Measurements from ENCODE around the gene PSMB2. TPM values are rescaled to one million over a fixed set of nuclear protein-coding genes. Genes with fewer than 3 reads are reported as not detected.
"Not testable (repeated sequence)": the region's sequence is repeated elsewhere in the genome, so short reads cannot be mapped to it uniquely, and the experiment has no call there.

The PSMB2 gene
- total RNA-seq, 1 donor from 2014 or later: 85.6 TPM

DNA sequence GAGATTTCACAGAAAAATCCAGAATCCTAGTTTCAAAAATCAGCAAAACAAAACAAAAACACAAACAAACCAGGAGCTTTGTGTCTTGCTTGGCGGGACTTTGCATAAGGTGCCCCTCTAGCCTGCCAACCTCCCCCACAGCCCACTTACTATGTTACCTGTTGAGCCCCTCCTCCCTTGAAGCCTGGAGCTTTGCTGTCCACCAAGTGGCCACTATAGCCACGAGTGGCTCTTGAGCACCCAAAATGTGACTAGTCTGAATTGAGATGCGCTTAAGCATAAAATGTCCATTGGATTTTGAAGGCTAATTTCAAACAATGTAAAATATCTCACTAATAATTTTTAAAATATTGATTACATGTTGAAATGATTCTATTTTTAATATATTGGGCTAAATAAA, 56.0 kb downstream of the PSMB2 start:
- TF ChIP-seq, protein P1, sequence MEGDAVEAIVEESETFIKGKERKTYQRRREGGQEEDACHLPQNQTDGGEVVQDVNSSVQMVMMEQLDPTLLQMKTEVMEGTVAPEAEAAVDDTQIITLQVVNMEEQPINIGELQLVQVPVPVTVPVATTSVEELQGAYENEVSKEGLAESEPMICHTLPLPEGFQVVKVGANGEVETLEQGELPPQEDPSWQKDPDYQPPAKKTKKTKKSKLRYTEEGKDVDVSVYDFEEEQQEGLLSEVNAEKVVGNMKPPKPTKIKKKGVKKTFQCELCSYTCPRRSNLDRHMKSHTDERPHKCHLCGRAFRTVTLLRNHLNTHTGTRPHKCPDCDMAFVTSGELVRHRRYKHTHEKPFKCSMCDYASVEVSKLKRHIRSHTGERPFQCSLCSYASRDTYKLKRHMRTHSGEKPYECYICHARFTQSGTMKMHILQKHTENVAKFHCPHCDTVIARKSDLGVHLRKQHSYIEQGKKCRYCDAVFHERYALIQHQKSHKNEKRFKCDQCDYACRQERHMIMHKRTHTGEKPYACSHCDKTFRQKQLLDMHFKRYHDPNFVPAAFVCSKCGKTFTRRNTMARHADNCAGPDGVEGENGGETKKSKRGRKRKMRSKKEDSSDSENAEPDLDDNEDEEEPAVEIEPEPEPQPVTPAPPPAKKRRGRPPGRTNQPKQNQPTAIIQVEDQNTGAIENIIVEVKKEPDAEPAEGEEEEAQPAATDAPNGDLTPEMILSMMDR (conservative IDR thresholded peaks at IDR 0.05; ENCODE audit: low read depth, low read length): no peak
- no peak overlapping the region for H3K4me3 ChIP-seq (ENCODE audit: low read depth, low read length)
- no peak for DNase-seq (ENCODE audit: low read depth)

DNA sequence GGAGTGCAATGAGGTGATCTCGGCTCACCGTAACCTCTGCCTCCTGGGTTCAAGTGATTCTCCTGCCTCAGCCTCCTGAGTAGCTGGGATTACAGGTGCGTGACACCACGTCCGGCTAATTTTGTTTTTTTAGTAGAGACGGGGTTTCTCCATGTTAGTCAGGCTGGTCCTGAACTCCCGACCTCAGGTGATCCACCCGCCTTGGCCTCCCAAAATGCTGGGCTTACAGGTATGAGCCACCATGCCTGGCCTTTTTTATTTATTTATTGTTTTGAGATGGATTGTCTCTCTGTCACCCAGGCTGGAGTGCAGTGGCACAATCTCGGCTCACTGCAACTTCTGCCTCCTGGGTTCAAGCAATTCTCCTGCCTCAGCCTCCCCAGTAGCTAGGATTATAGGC, 59.7 kb downstream of the PSMB2 start:
- not testable (repeated sequence) for DNase-seq (ENCODE audit: low read depth); H3K4me3 ChIP-seq (ENCODE audit: low read depth, low read length)

DNA sequence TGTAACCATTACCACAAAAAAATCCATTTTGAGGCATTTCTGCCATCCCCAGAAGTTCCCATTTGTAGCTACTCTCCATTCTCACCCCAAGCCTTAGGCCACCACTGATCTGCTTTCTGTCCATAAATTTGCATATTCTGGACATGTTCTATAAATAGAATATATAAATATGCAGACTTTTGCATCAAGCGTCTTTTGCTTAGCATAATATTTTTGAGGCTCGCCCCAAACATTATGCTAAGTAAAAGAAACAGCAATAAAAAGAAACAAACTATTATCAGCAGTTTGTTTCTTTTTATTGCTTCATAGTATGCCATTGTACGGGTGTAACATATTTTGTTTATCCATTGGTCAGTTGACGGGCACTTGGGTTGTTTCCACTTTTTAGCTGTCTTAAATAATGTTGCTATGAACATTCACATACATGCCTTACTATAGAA, 60.4 kb downstream of the PSMB2 start:
- TF ChIP-seq, protein P1 (conservative IDR thresholded peaks at IDR 0.05; ENCODE audit: low read depth, low read length): no peak
- DNase-seq (ENCODE audit: low read depth): no peak
- H3K4me3 ChIP-seq (ENCODE audit: low read depth, low read length): no peak overlapping the region

DNA sequence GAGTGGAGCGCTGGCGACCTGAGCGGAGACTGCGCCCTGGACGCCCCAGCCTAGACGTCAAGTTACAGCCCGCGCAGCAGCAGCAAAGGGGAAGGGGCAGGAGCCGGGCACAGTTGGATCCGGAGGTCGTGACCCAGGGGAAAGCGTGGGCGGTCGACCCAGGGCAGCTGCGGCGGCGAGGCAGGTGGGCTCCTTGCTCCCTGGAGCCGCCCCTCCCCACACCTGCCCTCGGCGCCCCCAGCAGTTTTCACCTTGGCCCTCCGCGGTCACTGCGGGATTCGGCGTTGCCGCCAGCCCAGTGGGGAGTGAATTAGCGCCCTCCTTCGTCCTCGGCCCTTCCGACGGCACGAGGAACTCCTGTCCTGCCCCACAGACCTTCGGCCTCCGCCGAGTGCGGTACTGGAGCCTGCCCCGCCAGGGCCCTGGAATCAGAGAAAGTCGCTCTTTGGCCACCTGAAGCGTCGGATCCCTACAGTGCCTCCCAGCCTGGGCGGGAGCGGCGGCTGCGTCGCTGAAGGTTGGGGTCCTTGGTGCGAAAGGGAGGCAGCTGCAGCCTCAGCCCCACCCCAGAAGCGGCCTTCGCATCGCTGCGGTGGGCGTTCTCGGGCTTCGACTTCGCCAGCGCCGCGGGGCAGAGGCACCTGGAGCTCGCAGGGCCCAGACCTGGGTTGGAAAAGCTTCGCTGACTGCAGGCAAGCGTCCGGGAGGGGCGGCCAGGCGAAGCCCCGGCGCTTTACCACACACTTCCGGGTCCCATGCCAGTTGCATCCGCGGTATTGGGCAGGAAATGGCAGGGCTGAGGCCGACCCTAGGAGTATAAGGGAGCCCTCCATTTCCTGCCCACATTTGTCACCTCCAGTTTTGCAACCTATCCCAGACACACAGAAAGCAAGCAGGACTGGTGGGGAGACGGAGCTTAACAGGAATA, 64.0 kb downstream of the PSMB2 start:
- DNase-seq (ENCODE audit: low read depth): no peak
- TF ChIP-seq, protein P1 (conservative IDR thresholded peaks at IDR 0.05; ENCODE audit: low read depth, low read length): no peak
- peak overlapping the region; percentile 30 for H3K4me3 ChIP-seq (ENCODE audit: low read depth, low read length)

DNA sequence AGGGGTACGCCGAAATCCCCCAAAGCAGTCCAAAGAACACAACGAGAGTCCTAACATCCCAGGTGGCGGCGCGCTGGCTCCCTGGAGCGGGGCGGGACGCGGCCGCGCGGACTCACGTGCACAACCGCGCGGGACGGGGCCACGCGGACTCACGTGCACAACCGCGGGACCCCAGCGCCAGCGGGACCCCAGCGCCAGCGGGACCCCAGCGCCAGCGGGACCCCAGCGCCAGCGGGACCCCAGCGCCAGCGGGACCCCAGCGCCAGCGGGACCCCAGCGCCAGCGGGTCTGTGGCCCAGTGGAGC, 64.6 kb downstream of the PSMB2 start:
- not testable (repeated sequence) for DNase-seq (ENCODE audit: low read depth); H3K4me3 ChIP-seq (ENCODE audit: low read depth, low read length)

DNA sequence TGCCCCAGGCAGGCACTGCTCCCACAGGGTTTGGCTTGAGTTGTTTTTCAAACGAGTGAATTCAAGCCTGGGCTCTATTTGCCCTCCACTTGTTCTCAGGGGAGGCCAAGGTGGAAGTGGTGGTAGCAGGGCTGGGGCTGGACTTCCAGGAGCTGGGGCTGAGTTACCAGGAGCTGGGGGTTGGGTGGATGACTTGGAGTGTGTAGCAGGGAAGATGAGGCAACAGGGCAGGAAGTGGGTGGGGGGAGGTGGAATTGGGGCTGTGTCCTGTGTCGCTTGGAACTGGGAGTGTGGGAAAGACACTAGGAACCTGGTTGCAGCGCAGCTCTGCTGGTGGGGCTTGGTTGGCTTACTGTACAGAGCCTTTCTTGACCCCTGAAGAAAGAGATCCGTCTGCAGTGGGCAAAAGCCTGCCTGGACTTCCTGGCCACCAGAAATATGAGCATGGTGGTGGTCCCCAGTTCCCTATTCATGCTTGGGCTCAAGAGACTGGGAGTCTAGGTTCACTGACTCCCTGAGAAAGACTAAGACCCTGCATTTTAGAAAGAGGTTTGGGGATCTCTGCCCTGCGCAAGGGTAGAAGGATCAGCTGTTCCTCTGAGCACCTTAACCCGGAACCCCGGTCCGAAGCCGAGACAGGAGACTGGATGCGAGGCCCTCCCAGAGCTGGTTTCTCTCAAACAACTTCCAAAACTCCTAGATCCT, 65.1 kb downstream of the PSMB2 start:
- DNase-seq (ENCODE audit: low read depth): no peak
- TF ChIP-seq, protein P1 (conservative IDR thresholded peaks at IDR 0.05; ENCODE audit: low read depth, low read length): no peak
- no peak overlapping the region for H3K4me3 ChIP-seq (ENCODE audit: low read depth, low read length)

DNA sequence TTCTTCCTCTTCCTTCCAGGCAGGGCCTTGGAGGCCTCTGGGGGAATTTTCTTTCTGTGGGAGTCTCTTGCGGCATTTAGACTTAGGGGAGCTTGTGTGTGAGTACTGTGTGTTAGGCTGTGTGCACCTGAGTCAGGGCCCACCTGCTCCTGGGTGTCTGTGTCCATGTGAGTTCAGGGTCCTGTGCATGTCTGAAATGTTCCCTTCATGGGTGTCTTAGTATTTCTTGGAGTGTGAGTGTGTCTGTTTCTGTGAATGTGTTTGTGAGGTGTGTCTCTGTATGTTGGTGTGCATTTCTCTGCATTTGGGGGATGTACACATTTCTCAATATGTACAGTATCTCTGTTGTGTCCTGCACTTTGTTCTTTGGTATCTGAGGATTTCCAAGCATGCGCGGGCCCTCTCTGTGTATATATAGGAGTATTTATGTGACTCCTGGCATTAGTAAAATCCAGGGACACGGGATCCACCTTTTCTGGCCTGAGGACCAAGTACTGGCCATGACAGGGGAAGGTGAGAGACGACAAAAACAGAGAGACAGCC, 65.8 kb downstream of the PSMB2 start:
- TF ChIP-seq, protein P1 (conservative IDR thresholded peaks at IDR 0.05; ENCODE audit: low read depth, low read length): no peak
- no peak for DNase-seq (ENCODE audit: low read depth)
- H3K4me3 ChIP-seq (ENCODE audit: low read depth, low read length): no peak overlapping the region

All from epithelial cell of proximal tubule (primary cell).